ENCODE results near the gene RAD51B.
"Not testable (repeated sequence)": the region's sequence is repeated elsewhere in the genome, so short reads cannot be mapped to it uniquely, and the experiment has no call there.

Gene RAD51B

GRCh38 chr14:68216957-68217356, 397.4 kb downstream of the RAD51B start:
- no peak for DNase-seq (ENCODE audit: extremely low read depth, insufficient read length)
- H3K4me3 ChIP-seq (replicated peaks; ENCODE audit: low read depth, low read length) = no peak overlapping the region
- no peak for TF ChIP-seq CTCF (IDR thresholded peaks at IDR 0.05; ENCODE audit: insufficient read depth, low read length, poor library complexity, severe bottlenecking)

GRCh38 chr14:68217791-68218340, 398.3 kb downstream of the RAD51B start:
- Histone ChIP-seq H3K27me3 (replicated peaks; ENCODE audit: control insufficient read depth, insufficient read depth, low read length) (no peaks in the 10 kb centered on the region), H3K4me3 (replicated peaks; ENCODE audit: low read depth, low read length) (no peak overlapping the region), H3K36me3 (ENCODE audit: control insufficient read depth, insufficient read depth, low read length) (no peaks in the 10 kb centered on the region)
- no peak for TF ChIP-seq CTCF (IDR thresholded peaks at IDR 0.05; ENCODE audit: insufficient read depth, low read length, poor library complexity, severe bottlenecking)
- DNase-seq (ENCODE audit: extremely low read depth, insufficient read length) = no peak

More at GRCh38 chr14:68216957-68217356, 397.4 kb downstream of the RAD51B start:
- H3K36me3 ChIP-seq (ENCODE audit: control insufficient read depth, insufficient read depth, low read length) = no peaks in the 10 kb centered on the region
- no peaks in the 10 kb centered on the region for H3K27me3 ChIP-seq (replicated peaks; ENCODE audit: control insufficient read depth, insufficient read depth, low read length)

- DNase-seq (ENCODE audit: extremely low read depth, insufficient read length) = no peak
Measured at GRCh38 chr14:68219407-68219806, 399.8 kb downstream of the RAD51B start.

GRCh38 chr14:68221046-68221445, 401.5 kb downstream of the RAD51B start:
- not testable (repeated sequence) for H3K27me3 ChIP-seq (replicated peaks; ENCODE audit: control insufficient read depth, insufficient read depth, low read length); H3K36me3 ChIP-seq (ENCODE audit: control insufficient read depth, insufficient read depth, low read length); H3K4me3 ChIP-seq (replicated peaks; ENCODE audit: low read depth, low read length); DNase-seq (ENCODE audit: extremely low read depth, insufficient read length)

More at GRCh38 chr14:68219407-68219806, 399.8 kb downstream of the RAD51B start:
- no peaks in the 10 kb centered on the region for H3K27me3 ChIP-seq (replicated peaks; ENCODE audit: control insufficient read depth, insufficient read depth, low read length)
- no peaks in the 10 kb centered on the region for H3K36me3 ChIP-seq (ENCODE audit: control insufficient read depth, insufficient read depth, low read length)
- no peak for TF ChIP-seq CTCF (IDR thresholded peaks at IDR 0.05; ENCODE audit: insufficient read depth, low read length, poor library complexity, severe bottlenecking)
- no peak overlapping the region for H3K4me3 ChIP-seq (replicated peaks; ENCODE audit: low read depth, low read length)

GRCh38 chr14:68222154-68222553, 402.6 kb downstream of the RAD51B start:
- no peak for TF ChIP-seq CTCF (IDR thresholded peaks at IDR 0.05; ENCODE audit: insufficient read depth, low read length, poor library complexity, severe bottlenecking)
- no peaks in the 10 kb centered on the region for H3K27me3 ChIP-seq (replicated peaks; ENCODE audit: control insufficient read depth, insufficient read depth, low read length)

GRCh38 chr14:68222726-68223125, 403.1 kb downstream of the RAD51B start:
- TF ChIP-seq CTCF (IDR thresholded peaks at IDR 0.05; ENCODE audit: insufficient read depth, low read length, poor library complexity, severe bottlenecking) = no peak
- H3K36me3 ChIP-seq (ENCODE audit: control insufficient read depth, insufficient read depth, low read length) = no peaks in the 10 kb centered on the region
- DNase-seq (ENCODE audit: extremely low read depth, insufficient read length) = no peak
- H3K27me3 ChIP-seq (replicated peaks; ENCODE audit: control insufficient read depth, insufficient read depth, low read length) = no peaks in the 10 kb centered on the region
- no peak overlapping the region for H3K4me3 ChIP-seq (replicated peaks; ENCODE audit: low read depth, low read length)

More at GRCh38 chr14:68222154-68222553, 402.6 kb downstream of the RAD51B start:
- DNase-seq (ENCODE audit: extremely low read depth, insufficient read length) = no peak
- H3K4me3 ChIP-seq (replicated peaks; ENCODE audit: low read depth, low read length) = no peak overlapping the region
- H3K36me3 ChIP-seq (ENCODE audit: control insufficient read depth, insufficient read depth, low read length) = no peaks in the 10 kb centered on the region
